VCaP (cell line): ENCODE results near the gene KLHL40.

Experiments
- H3K27ac ChIP-seq: fragments of 450-650 bp; 2 replicates; pipeline ENCODE4 v1.5.1; 2017
- TF ChIP-seq, protein P1 (sequence below): fragments of 450-650 bp; conservative IDR thresholded peaks from 2 replicates; pipeline ENCODE4 v1.5.1; 2017; ENCODE audit warnings: mild to moderate bottlenecking, moderate library complexity

KLHL40 gene

DNA sequence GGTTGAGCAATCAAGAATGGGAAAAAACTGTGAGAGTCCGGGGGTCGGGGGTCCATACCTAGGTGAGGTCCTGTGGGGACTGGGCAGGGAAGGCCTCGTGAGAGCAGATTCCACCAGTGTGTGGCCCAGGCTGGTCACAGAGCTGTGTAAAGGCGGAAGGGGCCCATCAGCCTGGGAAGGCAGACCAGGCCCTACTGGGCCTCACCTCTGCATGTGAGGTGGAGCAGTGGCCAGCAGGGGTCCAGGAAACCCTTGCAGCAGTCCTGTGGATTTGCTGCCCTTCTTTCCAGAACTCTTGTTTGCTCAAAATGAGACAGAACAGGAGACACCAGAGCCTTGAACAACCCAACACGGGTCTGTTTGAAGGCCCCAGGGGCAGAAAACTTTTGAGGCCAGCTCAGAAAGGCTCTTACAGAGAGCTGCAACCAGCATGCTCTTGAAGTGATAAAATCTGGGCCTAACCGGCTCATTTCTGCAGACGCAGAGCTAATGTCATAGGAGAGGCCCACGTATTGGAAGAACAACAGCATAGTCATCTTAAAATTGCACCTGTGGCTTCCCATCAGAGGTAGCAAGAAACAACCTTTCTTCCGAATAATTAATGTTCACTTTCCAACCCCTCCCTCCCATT is 47.6 kb downstream of the KLHL40 start:
- no peak overlapping the region for H3K27ac ChIP-seq
- TF ChIP-seq, protein P1, sequence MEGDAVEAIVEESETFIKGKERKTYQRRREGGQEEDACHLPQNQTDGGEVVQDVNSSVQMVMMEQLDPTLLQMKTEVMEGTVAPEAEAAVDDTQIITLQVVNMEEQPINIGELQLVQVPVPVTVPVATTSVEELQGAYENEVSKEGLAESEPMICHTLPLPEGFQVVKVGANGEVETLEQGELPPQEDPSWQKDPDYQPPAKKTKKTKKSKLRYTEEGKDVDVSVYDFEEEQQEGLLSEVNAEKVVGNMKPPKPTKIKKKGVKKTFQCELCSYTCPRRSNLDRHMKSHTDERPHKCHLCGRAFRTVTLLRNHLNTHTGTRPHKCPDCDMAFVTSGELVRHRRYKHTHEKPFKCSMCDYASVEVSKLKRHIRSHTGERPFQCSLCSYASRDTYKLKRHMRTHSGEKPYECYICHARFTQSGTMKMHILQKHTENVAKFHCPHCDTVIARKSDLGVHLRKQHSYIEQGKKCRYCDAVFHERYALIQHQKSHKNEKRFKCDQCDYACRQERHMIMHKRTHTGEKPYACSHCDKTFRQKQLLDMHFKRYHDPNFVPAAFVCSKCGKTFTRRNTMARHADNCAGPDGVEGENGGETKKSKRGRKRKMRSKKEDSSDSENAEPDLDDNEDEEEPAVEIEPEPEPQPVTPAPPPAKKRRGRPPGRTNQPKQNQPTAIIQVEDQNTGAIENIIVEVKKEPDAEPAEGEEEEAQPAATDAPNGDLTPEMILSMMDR = no peak

DNA sequence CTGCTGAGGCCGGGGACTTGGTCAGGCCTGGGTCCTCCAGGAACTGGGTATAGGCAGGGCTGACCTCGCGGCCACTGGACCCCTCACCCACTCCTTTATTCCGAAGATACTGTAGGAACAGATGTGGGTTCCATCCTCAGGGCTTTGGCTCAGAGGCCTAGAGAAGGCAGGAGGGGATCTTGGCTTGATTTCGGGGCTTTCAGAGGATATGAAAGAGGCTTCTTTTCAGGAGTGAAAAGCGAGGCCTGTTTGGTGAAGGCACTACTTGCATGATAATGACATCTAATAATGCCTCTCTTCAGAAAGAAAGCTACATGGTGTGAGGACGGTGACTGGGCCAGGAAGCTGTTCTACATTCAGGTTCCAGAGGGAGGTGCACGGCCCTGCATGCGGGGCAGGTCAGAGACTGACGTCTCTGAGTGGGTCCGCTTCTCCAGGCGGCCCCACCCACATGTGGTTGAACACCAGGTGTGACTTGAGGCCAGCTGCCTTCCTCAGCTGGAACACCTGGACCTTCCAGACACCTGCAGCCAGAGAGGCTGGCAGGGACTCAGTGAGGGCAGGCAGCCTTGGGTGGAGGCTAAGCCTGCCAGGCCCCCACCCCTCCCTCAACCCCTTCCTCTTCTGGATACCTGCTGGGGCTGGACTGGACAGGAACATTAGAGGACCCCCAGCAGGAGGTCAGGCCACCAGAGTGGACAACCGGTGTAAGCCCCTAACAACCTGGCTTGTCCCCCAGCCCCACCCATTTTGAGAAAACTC is 48.3 kb downstream of the KLHL40 start:
- no peak overlapping the region for H3K27ac ChIP-seq
- TF ChIP-seq, protein P1 = no peak

DNA sequence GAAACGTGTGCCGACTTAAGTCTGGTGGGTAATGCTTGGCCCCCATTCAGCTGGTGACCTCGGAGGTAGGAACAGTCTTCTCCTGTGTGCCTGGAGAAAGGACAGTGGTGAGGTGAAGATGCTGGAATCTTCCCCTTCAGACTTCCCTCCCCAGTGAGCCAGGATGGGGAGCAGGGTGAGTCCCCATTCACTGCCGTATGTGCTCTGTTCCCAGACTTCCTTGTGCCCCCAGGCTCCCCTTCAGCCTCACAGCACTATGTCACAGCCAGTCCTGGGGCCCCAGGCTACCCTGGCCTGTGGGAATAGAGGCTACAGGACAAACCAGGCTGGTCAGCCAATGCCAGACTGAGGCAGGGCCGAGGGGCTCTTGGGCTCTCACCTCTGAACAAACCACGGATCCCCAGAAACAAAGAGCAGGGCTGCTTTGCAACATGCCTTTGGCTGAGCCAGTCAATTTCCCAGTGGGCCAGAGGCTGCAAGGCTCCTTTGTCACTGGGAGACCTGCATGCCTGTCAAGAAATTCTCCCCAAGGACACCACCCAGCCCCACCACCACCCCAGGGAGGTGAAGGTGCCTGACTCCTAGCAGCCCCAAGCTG is 49.0 kb downstream of the KLHL40 start:
- TF ChIP-seq, protein P1 = no peak
- no peak overlapping the region for H3K27ac ChIP-seq

DNA sequence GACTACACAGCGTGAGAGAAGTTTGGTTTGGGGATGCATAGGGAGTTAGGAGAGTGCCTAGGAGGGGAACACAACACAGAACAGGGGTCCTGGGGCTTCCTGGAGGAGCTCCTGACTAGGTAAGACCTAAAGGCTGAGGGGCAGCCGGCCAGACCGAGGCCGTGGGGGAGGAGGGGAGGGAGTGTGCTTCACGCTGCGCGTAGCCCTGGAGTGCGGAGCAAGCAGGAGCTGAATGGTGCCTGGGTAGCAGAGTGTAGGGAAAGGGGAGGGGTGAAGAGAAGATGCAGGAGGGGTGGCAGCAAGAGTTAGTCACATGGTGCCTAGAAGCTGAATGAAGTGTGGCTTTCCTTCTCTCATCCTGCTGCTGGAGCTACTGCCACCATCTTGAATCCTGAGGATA is 49.7 kb downstream of the KLHL40 start:
- H3K27ac ChIP-seq = no peak overlapping the region
- TF ChIP-seq, protein P1 = no peak

DNA sequence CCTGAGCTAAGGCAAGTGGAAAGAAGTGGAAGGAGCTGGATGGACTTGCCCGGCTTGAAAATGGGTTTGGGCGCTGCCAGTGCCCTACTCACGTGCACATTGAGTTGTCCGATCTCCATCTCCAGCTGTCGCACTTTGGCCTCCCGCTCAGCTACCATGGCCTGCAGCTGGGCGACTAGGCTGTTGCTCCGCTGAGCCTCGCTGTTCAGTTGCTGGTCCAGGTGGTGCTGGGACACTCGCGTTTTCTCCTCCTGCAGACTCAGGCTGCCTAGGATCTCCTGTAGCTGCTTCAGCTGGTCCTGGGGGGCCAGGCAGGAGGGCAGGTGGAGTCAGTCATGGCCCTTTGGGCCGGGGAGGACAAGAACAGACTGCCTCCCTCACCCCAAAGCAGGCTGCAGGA is 50.3 kb downstream of the KLHL40 start:
- TF ChIP-seq, protein P1 = no peak
- no peak overlapping the region for H3K27ac ChIP-seq

DNA sequence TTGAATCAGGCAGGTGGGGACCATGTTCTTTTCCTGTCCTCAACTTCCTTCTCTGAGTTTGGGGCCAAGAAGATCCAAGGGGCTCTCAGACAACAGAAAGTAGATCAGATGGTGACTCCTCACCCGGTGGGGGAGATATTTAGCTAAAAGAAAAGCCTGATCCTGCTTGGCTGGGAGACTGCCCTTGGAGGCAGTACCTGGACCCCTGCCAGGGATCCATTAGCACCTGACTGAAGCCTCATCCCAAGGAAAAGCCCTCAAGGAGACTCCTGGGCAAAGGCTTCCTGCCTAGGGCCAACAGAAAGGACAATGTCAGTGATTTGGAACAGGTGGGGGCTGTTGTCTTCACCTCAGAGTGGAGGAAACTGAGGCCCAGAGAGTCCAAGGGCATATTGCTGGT is 50.7 kb downstream of the KLHL40 start:
- no peak overlapping the region for H3K27ac ChIP-seq
- TF ChIP-seq, protein P1 = no peak

DNA sequence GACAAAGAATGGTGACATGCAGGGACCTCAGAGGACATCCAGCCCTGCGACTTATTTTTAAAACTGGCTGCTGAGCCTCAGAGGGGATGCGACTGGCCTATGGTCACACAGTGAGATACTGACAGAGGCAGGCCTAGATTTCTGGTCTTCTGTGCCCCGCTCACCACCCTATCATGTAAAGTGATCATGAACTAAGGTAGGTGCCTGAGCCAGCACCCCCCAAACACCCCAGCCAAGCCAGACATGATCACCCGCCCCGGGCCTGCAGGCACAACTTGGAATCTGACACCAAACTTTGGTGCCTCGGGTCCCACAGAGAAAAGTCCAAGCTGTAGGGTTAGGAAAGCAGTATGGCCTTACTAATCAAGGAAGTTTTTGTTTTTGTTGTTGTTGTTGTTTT is 51.2 kb downstream of the KLHL40 start:
- no peak overlapping the region for H3K27ac ChIP-seq
- TF ChIP-seq, protein P1 = no peak
